ENCODE measurements around the gene PIBF1.
"Not testable (repeated sequence)": the region's sequence is repeated elsewhere in the genome, so short reads cannot be mapped to it uniquely, and the experiment has no call there.

PIBF1 gene

GRCh38 chr13:73035660-73036059, 253.7 kb downstream of the PIBF1 start:
- H3K9me3 ChIP-seq (ENCODE audit: control insufficient read depth, low read length), result no peaks in the 10 kb centered on the region
- no peaks in the 10 kb centered on the region for H3K36me3 ChIP-seq (ENCODE audit: control insufficient read depth, insufficient read depth, low read length)
- DNase-seq, result no peak
- no peaks in the 10 kb centered on the region for H3K4me1 ChIP-seq (ENCODE audit: control insufficient read depth, insufficient read depth, low read length, poor library complexity, severe bottlenecking)
- H3K4me3 ChIP-seq (ENCODE audit: insufficient read depth, low read depth, low read length, poor library complexity, severe bottlenecking), result no peak overlapping the region
- no peaks in the 10 kb centered on the region for H3K27me3 ChIP-seq (replicated peaks; ENCODE audit: control insufficient read depth, insufficient read depth, low read length, poor library complexity, severe bottlenecking)
- H3K27ac ChIP-seq (ENCODE audit: insufficient read depth, low read length, poor library complexity, severe bottlenecking), result no peak overlapping the region

- Histone ChIP-seq H3K4me1 (ENCODE audit: control insufficient read depth, insufficient read depth, low read length, poor library complexity, severe bottlenecking) (no peaks in the 10 kb centered on the region), H3K27ac (ENCODE audit: insufficient read depth, low read length, poor library complexity, severe bottlenecking) (no peak overlapping the region), H3K9me3 (ENCODE audit: control insufficient read depth, low read length) (no peaks in the 10 kb centered on the region), H3K27me3 (replicated peaks; ENCODE audit: control insufficient read depth, insufficient read depth, low read length, poor library complexity, severe bottlenecking) (no peaks in the 10 kb centered on the region), H3K36me3 (ENCODE audit: control insufficient read depth, insufficient read depth, low read length) (no peaks in the 10 kb centered on the region), H3K4me3 (ENCODE audit: insufficient read depth, low read depth, low read length, poor library complexity, severe bottlenecking) (no peak overlapping the region)
- no peak for DNase-seq
These were observed 254.6 kb downstream of the PIBF1 start for GRCh38 chr13:73036566-73036965.

- no peak for DNase-seq
- Histone ChIP-seq H3K4me3 (ENCODE audit: insufficient read depth, low read depth, low read length, poor library complexity, severe bottlenecking) (no peak overlapping the region), H3K27me3 (replicated peaks; ENCODE audit: control insufficient read depth, insufficient read depth, low read length, poor library complexity, severe bottlenecking) (no peaks in the 10 kb centered on the region), H3K9me3 (ENCODE audit: control insufficient read depth, low read length) (no peaks in the 10 kb centered on the region), H3K27ac (ENCODE audit: insufficient read depth, low read length, poor library complexity, severe bottlenecking) (no peak overlapping the region), H3K4me1 (ENCODE audit: control insufficient read depth, insufficient read depth, low read length, poor library complexity, severe bottlenecking) (no peaks in the 10 kb centered on the region), H3K36me3 (ENCODE audit: control insufficient read depth, insufficient read depth, low read length) (no peaks in the 10 kb centered on the region)
These were observed 256.1 kb downstream of the PIBF1 start for GRCh38 chr13:73038064-73038463.

GRCh38 chr13:73039201-73040108, 257.5 kb downstream of the PIBF1 start:
- Histone ChIP-seq H3K9me3 (ENCODE audit: control insufficient read depth, low read length) (no peaks in the 10 kb centered on the region), H3K27me3 (replicated peaks; ENCODE audit: control insufficient read depth, insufficient read depth, low read length, poor library complexity, severe bottlenecking) (no peaks in the 10 kb centered on the region), H3K36me3 (ENCODE audit: control insufficient read depth, insufficient read depth, low read length) (no peaks in the 10 kb centered on the region), H3K4me3 (ENCODE audit: insufficient read depth, low read depth, low read length, poor library complexity, severe bottlenecking) (no peak overlapping the region), H3K4me1 (ENCODE audit: control insufficient read depth, insufficient read depth, low read length, poor library complexity, severe bottlenecking) (no peaks in the 10 kb centered on the region), H3K27ac (ENCODE audit: insufficient read depth, low read length, poor library complexity, severe bottlenecking) (no peak overlapping the region)
- no peak for DNase-seq

- H3K4me3 ChIP-seq (ENCODE audit: insufficient read depth, low read depth, low read length, poor library complexity, severe bottlenecking), result no peak overlapping the region
- DNase-seq, result no peak
- no peaks in the 10 kb centered on the region for H3K27me3 ChIP-seq (replicated peaks; ENCODE audit: control insufficient read depth, insufficient read depth, low read length, poor library complexity, severe bottlenecking)
- no peaks in the 10 kb centered on the region for H3K9me3 ChIP-seq (ENCODE audit: control insufficient read depth, low read length)
- H3K27ac ChIP-seq (ENCODE audit: insufficient read depth, low read length, poor library complexity, severe bottlenecking), result no peak overlapping the region
- no peaks in the 10 kb centered on the region for H3K4me1 ChIP-seq (ENCODE audit: control insufficient read depth, insufficient read depth, low read length, poor library complexity, severe bottlenecking)
- H3K36me3 ChIP-seq (ENCODE audit: control insufficient read depth, insufficient read depth, low read length), result no peaks in the 10 kb centered on the region
These were observed 258.6 kb downstream of the PIBF1 start for GRCh38 chr13:73040484-73040883.

- DNase-seq, result no peak
- H3K4me1 ChIP-seq (ENCODE audit: control insufficient read depth, insufficient read depth, low read length, poor library complexity, severe bottlenecking), result no peaks in the 10 kb centered on the region
- H3K9me3 ChIP-seq (ENCODE audit: control insufficient read depth, low read length), result no peaks in the 10 kb centered on the region
- no peaks in the 10 kb centered on the region for H3K27me3 ChIP-seq (replicated peaks; ENCODE audit: control insufficient read depth, insufficient read depth, low read length, poor library complexity, severe bottlenecking)
- no peaks in the 10 kb centered on the region for H3K36me3 ChIP-seq (ENCODE audit: control insufficient read depth, insufficient read depth, low read length)
- H3K4me3 ChIP-seq (ENCODE audit: insufficient read depth, low read depth, low read length, poor library complexity, severe bottlenecking), result no peak overlapping the region
- H3K27ac ChIP-seq (ENCODE audit: insufficient read depth, low read length, poor library complexity, severe bottlenecking), result no peak overlapping the region
These were observed 259.1 kb downstream of the PIBF1 start for GRCh38 chr13:73040968-73041596.

GRCh38 chr13:73045031-73045430, 263.1 kb downstream of the PIBF1 start:
- no peak for DNase-seq
- H3K27ac ChIP-seq (ENCODE audit: insufficient read depth, low read length, poor library complexity, severe bottlenecking), result no peak overlapping the region
- no peaks in the 10 kb centered on the region for H3K4me1 ChIP-seq (ENCODE audit: control insufficient read depth, insufficient read depth, low read length, poor library complexity, severe bottlenecking)
- no peaks in the 10 kb centered on the region for H3K27me3 ChIP-seq (replicated peaks; ENCODE audit: control insufficient read depth, insufficient read depth, low read length, poor library complexity, severe bottlenecking)
- no peak overlapping the region for H3K4me3 ChIP-seq (ENCODE audit: insufficient read depth, low read depth, low read length, poor library complexity, severe bottlenecking)
- no peaks in the 10 kb centered on the region for H3K36me3 ChIP-seq (ENCODE audit: control insufficient read depth, insufficient read depth, low read length)
- no peaks in the 10 kb centered on the region for H3K9me3 ChIP-seq (ENCODE audit: control insufficient read depth, low read length)

- H3K27me3 ChIP-seq (replicated peaks; ENCODE audit: control insufficient read depth, insufficient read depth, low read length, poor library complexity, severe bottlenecking); H3K9me3 ChIP-seq (ENCODE audit: control insufficient read depth, low read length): not testable (repeated sequence)
These were observed 266.7 kb downstream of the PIBF1 start for GRCh38 chr13:73048615-73049014.

GRCh38 chr13:73054712-73055111, 272.8 kb downstream of the PIBF1 start:
- H3K27ac ChIP-seq (ENCODE audit: insufficient read depth, low read length, poor library complexity, severe bottlenecking), result no peak overlapping the region
- no peak for DNase-seq
- H3K36me3 ChIP-seq (ENCODE audit: control insufficient read depth, insufficient read depth, low read length), result no peaks in the 10 kb centered on the region
- no peaks in the 10 kb centered on the region for H3K27me3 ChIP-seq (replicated peaks; ENCODE audit: control insufficient read depth, insufficient read depth, low read length, poor library complexity, severe bottlenecking)
- peaks cover under 1% of the 10 kb centered on the region for H3K4me1 ChIP-seq (ENCODE audit: control insufficient read depth, insufficient read depth, low read length, poor library complexity, severe bottlenecking)
- H3K4me3 ChIP-seq (ENCODE audit: insufficient read depth, low read depth, low read length, poor library complexity, severe bottlenecking), result no peak overlapping the region
- H3K9me3 ChIP-seq (ENCODE audit: control insufficient read depth, low read length), result no peaks in the 10 kb centered on the region

More at GRCh38 chr13:73048615-73049014, 266.7 kb downstream of the PIBF1 start:
- not testable (repeated sequence) for DNase-seq; H3K36me3 ChIP-seq (ENCODE audit: control insufficient read depth, insufficient read depth, low read length); H3K4me1 ChIP-seq (ENCODE audit: control insufficient read depth, insufficient read depth, low read length, poor library complexity, severe bottlenecking); H3K4me3 ChIP-seq (ENCODE audit: insufficient read depth, low read depth, low read length, poor library complexity, severe bottlenecking); H3K27ac ChIP-seq (ENCODE audit: insufficient read depth, low read length, poor library complexity, severe bottlenecking)

GRCh38 chr13:73055813-73056564, 274.1 kb downstream of the PIBF1 start:
- peaks cover 6% of the 10 kb centered on the region for H3K4me1 ChIP-seq (ENCODE audit: control insufficient read depth, insufficient read depth, low read length, poor library complexity, severe bottlenecking)
- no peak for DNase-seq
- H3K4me3 ChIP-seq (ENCODE audit: insufficient read depth, low read depth, low read length, poor library complexity, severe bottlenecking), result no peak overlapping the region
- H3K27me3 ChIP-seq (replicated peaks; ENCODE audit: control insufficient read depth, insufficient read depth, low read length, poor library complexity, severe bottlenecking), result no peaks in the 10 kb centered on the region
- no peaks in the 10 kb centered on the region for H3K36me3 ChIP-seq (ENCODE audit: control insufficient read depth, insufficient read depth, low read length)
- H3K9me3 ChIP-seq (ENCODE audit: control insufficient read depth, low read length), result no peaks in the 10 kb centered on the region
- H3K27ac ChIP-seq (ENCODE audit: insufficient read depth, low read length, poor library complexity, severe bottlenecking), result no peak overlapping the region
